ENCODE results near the gene SLC30A3.

The SLC30A3 gene

DNA sequence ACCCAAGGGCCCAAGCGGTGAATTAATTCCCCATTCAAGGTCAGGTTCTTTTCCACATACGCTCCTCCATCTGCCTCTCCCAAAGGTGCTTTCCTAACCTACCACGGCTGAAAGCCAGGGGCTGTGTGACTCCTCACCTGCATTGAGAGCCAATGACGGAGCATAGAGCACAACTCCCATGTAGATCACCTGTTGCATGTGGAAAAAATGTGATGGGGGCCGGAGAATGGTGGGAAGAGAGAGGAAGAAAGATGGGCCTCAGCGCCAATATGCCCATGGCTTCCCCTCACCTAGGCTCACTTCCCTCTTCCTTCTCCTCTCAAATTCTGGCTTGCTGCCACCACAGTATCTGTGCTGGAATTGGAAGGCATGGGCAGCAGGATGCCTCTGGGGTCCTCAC is 56.5 kb downstream of the SLC30A3 start:
- DNase-seq (ENCODE audit: low read depth), result no peak
- no peak overlapping the region for H3K4me3 ChIP-seq (ENCODE audit: low read depth, low read length)
- TF ChIP-seq, protein P1, sequence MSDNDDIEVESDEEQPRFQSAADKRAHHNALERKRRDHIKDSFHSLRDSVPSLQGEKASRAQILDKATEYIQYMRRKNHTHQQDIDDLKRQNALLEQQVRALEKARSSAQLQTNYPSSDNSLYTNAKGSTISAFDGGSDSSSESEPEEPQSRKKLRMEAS (IDR thresholded peaks at IDR 0.05; ENCODE audit: low read depth, low read length), result no peak
- TF ChIP-seq POLR2A (IDR thresholded peaks at IDR 0.05; ENCODE audit: extremely low read depth, insufficient read length) (no peak), MYC (IDR thresholded peaks at IDR 0.05; ENCODE audit: low read depth, low read length) (no peak)
- TF ChIP-seq, protein P2, sequence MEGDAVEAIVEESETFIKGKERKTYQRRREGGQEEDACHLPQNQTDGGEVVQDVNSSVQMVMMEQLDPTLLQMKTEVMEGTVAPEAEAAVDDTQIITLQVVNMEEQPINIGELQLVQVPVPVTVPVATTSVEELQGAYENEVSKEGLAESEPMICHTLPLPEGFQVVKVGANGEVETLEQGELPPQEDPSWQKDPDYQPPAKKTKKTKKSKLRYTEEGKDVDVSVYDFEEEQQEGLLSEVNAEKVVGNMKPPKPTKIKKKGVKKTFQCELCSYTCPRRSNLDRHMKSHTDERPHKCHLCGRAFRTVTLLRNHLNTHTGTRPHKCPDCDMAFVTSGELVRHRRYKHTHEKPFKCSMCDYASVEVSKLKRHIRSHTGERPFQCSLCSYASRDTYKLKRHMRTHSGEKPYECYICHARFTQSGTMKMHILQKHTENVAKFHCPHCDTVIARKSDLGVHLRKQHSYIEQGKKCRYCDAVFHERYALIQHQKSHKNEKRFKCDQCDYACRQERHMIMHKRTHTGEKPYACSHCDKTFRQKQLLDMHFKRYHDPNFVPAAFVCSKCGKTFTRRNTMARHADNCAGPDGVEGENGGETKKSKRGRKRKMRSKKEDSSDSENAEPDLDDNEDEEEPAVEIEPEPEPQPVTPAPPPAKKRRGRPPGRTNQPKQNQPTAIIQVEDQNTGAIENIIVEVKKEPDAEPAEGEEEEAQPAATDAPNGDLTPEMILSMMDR (IDR thresholded peaks at IDR 0.05; ENCODE audit: low read depth, low read length), result no peak

DNA sequence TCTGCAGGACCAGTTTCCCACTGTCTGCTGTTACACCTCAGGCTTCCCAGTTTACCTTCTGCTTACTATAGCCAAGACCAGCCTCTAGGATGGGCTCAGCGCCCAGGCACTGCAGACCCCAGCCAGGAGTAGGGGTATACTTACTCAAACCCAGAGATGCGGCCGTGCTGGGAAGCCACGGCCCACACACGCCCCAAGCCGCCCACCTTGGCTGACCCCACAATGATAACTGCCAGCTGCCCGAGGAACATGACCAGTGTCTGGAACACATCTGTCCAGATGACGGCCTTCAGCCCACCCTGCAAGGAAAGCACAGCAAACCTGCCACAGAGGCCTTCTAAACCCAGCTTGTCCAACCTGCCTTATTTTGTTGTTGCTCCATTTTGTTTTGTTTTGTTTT is 57.6 kb downstream of the SLC30A3 start:
- H3K4me3 ChIP-seq (ENCODE audit: low read depth, low read length), result no peak overlapping the region
- DNase-seq (ENCODE audit: low read depth), result no peak
- TF ChIP-seq, protein P2 (IDR thresholded peaks at IDR 0.05; ENCODE audit: low read depth, low read length), result no peak
- TF ChIP-seq, protein P1 (IDR thresholded peaks at IDR 0.05; ENCODE audit: low read depth, low read length), result no peak
- TF ChIP-seq POLR2A (IDR thresholded peaks at IDR 0.05; ENCODE audit: extremely low read depth, insufficient read length) (no peak), MYC (IDR thresholded peaks at IDR 0.05; ENCODE audit: low read depth, low read length) (no peak)

DNA sequence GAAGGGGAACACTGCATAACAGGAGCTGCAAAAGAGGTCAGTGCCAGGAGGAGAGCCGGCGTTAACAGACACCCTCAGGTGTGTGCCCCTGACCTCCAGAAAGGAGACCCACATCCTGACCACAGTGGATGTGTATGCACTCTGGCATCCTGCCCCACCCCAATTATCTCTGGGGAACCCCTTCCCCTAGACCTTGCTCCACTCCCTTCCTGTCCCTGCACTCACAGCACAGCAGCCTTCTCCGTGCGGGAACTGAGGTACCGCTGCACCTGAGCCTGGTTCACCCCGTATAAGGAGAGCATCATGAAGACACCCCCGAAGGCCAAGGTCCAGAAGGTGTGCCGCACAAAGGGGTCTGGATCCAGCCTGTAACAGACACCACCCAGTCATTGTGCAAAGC is 58.3 kb downstream of the SLC30A3 start:
- TF ChIP-seq POLR2A (IDR thresholded peaks at IDR 0.05; ENCODE audit: extremely low read depth, insufficient read length) (no peak), MYC (IDR thresholded peaks at IDR 0.05; ENCODE audit: low read depth, low read length) (no peak)
- TF ChIP-seq, protein P2 (IDR thresholded peaks at IDR 0.05; ENCODE audit: low read depth, low read length), result no peak
- TF ChIP-seq, protein P1 (IDR thresholded peaks at IDR 0.05; ENCODE audit: low read depth, low read length), result no peak
- no peak overlapping the region for H3K4me3 ChIP-seq (ENCODE audit: low read depth, low read length)
- DNase-seq (ENCODE audit: low read depth), result no peak

DNA sequence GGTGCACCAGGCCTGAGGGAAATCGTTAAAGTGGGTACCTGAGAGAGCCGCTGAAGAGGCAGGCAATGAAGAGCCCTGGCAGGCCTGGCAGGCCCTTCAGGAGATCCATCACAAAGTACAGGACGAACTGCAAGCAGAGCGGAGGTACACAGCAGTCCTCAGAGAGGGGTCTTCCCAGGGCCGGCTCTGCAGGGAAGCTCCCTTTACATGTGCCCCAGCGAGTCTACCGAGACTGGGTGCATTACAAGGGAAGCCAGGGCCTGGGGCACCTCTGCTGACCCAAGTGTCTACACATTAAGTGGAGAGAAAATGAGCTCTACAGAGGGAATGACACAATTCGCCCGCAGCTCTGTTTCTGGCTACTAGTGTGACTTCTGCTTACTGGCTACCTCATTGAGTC is 59.1 kb downstream of the SLC30A3 start:
- H3K4me3 ChIP-seq (ENCODE audit: low read depth, low read length), result no peak overlapping the region
- TF ChIP-seq, protein P1 (IDR thresholded peaks at IDR 0.05; ENCODE audit: low read depth, low read length), result no peak
- TF ChIP-seq, protein P2 (IDR thresholded peaks at IDR 0.05; ENCODE audit: low read depth, low read length), result no peak
- TF ChIP-seq MYC (IDR thresholded peaks at IDR 0.05; ENCODE audit: low read depth, low read length) (no peak), POLR2A (IDR thresholded peaks at IDR 0.05; ENCODE audit: extremely low read depth, insufficient read length) (no peak)
- no peak for DNase-seq (ENCODE audit: low read depth)

Measured in NB4 (cell line).